Fibroblast of mammary gland (primary cell): ENCODE data around the gene ZNF592.
"Not testable (repeated sequence)": the region's sequence is repeated elsewhere in the genome, so short reads cannot be mapped to it uniquely, and the experiment has no call there.

Experiments
- DNase-seq: peaks from one replicate; pipeline ENCODE4 v3.0.0-alpha.2; 2010; ENCODE audit warnings: low read depth
- H3K4me3 ChIP-seq: 2 replicates; pipeline ENCODE4 v1.5.1; 2011; ENCODE audit warnings: low read depth, mild to moderate bottlenecking, low read length, moderate library complexity; ENCODE audit not compliant: control insufficient read depth
- CTCF ChIP-seq: conservative IDR thresholded peaks from 2 replicates; pipeline ENCODE4 v1.5.1; 2011; ENCODE audit warnings: low read depth, low read length, inconsistent platforms; ENCODE audit not compliant: control insufficient read depth, insufficient read depth

Gene ZNF592

GRCh38 chr15:84844964-84845363 lies 96.6 kb downstream of the ZNF592 start:
- H3K4me3 ChIP-seq: no peak overlapping the region
- no peak for DNase-seq
- no peak for TF ChIP-seq CTCF

GRCh38 chr15:84845631-84846030 lies 97.2 kb downstream of the ZNF592 start:
- not testable (repeated sequence) for H3K4me3 ChIP-seq
- TF ChIP-seq CTCF: peak; percentile 68
- DNase-seq: peak; percentile 82

GRCh38 chr15:84846269-84846668 lies 97.9 kb downstream of the ZNF592 start:
- TF ChIP-seq CTCF: no peak
- DNase-seq: no peak
- no peak overlapping the region for H3K4me3 ChIP-seq

GRCh38 chr15:84847382-84847781 lies 99.0 kb downstream of the ZNF592 start:
- no peak for TF ChIP-seq CTCF
- H3K4me3 ChIP-seq: no peak overlapping the region
- DNase-seq: no peak

DNA sequence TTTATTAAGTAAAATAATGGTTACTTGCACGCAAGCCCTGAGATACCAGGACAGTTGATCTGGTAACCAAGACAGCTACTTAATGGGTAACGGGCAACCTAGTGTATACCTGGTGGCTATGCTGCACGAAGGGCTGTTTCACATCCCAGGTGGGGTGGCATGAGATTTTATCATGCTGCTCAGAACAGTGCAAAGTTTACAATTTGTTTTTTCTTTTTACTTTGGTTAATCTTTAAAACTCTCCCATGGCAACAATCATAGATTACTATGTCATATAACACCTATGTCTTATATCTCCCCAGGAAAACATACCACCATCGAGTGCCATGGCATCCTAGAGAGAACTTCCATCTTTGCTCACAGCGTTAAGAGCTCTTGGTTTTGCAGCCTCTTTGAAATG lies 103.8 kb downstream of the ZNF592 start:
- DNase-seq: no peak
- TF ChIP-seq CTCF: no peak
- H3K4me3 ChIP-seq: no peak overlapping the region

- H3K4me3 ChIP-seq: no peak overlapping the region
- no peak for DNase-seq
- TF ChIP-seq CTCF: no peak
These were observed 106.7 kb downstream of the ZNF592 start for GRCh38 chr15:84855136-84855535.

DNA sequence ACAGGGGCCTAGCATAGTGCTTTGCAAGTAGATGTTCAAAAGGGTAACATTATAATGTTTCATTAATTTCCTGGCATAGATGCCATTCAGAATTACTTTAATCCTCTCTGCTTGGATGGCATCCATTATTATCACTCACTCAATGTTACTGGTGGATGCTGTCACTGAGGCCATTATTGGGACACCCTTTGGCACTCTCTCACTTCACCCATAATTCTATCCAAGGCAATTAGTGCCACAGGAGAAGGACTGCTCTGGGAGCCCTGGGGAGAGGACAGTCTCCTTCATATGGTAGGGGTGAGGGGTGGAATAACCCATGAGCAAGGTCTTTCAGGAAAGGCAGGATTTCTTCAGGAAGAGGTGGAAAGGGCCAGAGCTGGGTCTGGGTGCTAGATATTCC lies 107.4 kb downstream of the ZNF592 start:
- DNase-seq: no peak
- no peak overlapping the region for H3K4me3 ChIP-seq

More for the DNA sequence above, 107.4 kb downstream of the ZNF592 start:
- TF ChIP-seq CTCF: no peak
